ENCODE measurements around the gene MAGOH. TPM values are rescaled to one million over a fixed set of nuclear protein-coding genes. Genes with fewer than 3 reads are reported as not detected.

MAGOH gene
- polyA plus RNA-seq, 1 donor (not counting 4 experiments of a cell fraction or from before 2014, with no cell fraction given) = 104 TPM

- Histone ChIP-seq H3K4me1 (ENCODE audit: control insufficient read depth, extremely low read depth, insufficient read depth, low read length) (no peaks in the 10 kb centered on the region), H3K4me3 (ENCODE audit: control insufficient read depth in 2 of 3, extremely low read depth in 1 of 3, insufficient read depth in 2 of 3, low read depth in 1 of 3, low read length in 3 of 3) (no peak overlapping the region), H3K36me3 (ENCODE audit: control insufficient read depth in 2 of 2, extremely low read depth in 1 of 2, insufficient read depth in 2 of 2, low read length in 2 of 2) (peaks cover 17 to 22% of the 10 kb centered on the region in 2 experiments), H3K79me2 (ENCODE audit: control insufficient read depth, insufficient read depth, low read length) (no peaks in the 10 kb centered on the region), H3K9me1 (ENCODE audit: control insufficient read depth, extremely low read depth, insufficient read depth, low read length) (no peaks in the 10 kb centered on the region), H3K9me3 (ENCODE audit: control insufficient read depth, low read depth, low read length) (no peaks in the 10 kb centered on the region), H3K27me3 (ENCODE audit: control insufficient read depth, extremely low read depth, insufficient read depth, low read length) (no peaks in the 10 kb centered on the region), H4K20me1 (ENCODE audit: control insufficient read depth, extremely low read depth, insufficient read depth, low read length) (no peaks in the 10 kb centered on the region), H3K4me2 (ENCODE audit: control insufficient read depth, extremely low read depth, insufficient read depth, low read depth, low read length) (no peak overlapping the region), H3K9ac (ENCODE audit: control insufficient read depth, extremely low read depth, insufficient read depth, low read length) (no peak overlapping the region), H3K27ac (ENCODE audit: control insufficient read depth, insufficient read depth, low read length) (no peak overlapping the region), H2AFZ (ENCODE audit: control insufficient read depth, low read length) (no peak overlapping the region)
- DNase-seq (ENCODE audit: low read depth, low spot score) = no peak
- no peak for FAIRE-seq
- TF ChIP-seq CTCF (optimal IDR thresholded peaks at IDR 0.05 in 1 of 3, IDR thresholded peaks at IDR 0.05 in 1 of 3, conservative IDR thresholded peaks at IDR 0.05 in 1 of 3; ENCODE audit: extremely low read depth in 1 of 3, insufficient read depth in 2 of 3, low read length in 3 of 3) (no peak), EZH2 (IDR thresholded peaks at IDR 0.05; ENCODE audit: low read length) (no peak)
- dilution Hi-C loops (cut with MboI; ENCODE audit: extremely low pct_ligation_motif_present, low sequenced_read_pairs) = no loop called here
Observed at GRCh38 chr1:53280496-53280895, 42.2 kb upstream of the MAGOH start.

- TF ChIP-seq EZH2 (IDR thresholded peaks at IDR 0.05; ENCODE audit: low read length) (no peak), CTCF (optimal IDR thresholded peaks at IDR 0.05 in 1 of 3, IDR thresholded peaks at IDR 0.05 in 1 of 3, conservative IDR thresholded peaks at IDR 0.05 in 1 of 3; ENCODE audit: extremely low read depth in 1 of 3, insufficient read depth in 2 of 3, low read length in 3 of 3) (no peak)
- Histone ChIP-seq H3K27ac (ENCODE audit: control insufficient read depth, insufficient read depth, low read length) (no peak overlapping the region), H4K20me1 (ENCODE audit: control insufficient read depth, extremely low read depth, insufficient read depth, low read length) (no peaks in the 10 kb centered on the region), H2AFZ (ENCODE audit: control insufficient read depth, low read length) (no peak overlapping the region), H3K4me1 (ENCODE audit: control insufficient read depth, extremely low read depth, insufficient read depth, low read length) (peaks cover 4% of the 10 kb centered on the region), H3K4me3 (ENCODE audit: control insufficient read depth in 2 of 3, extremely low read depth in 1 of 3, insufficient read depth in 2 of 3, low read depth in 1 of 3, low read length in 3 of 3) (no peak overlapping the region), H3K9ac (ENCODE audit: control insufficient read depth, extremely low read depth, insufficient read depth, low read length) (no peak overlapping the region), H3K36me3 (ENCODE audit: control insufficient read depth in 2 of 2, extremely low read depth in 1 of 2, insufficient read depth in 2 of 2, low read length in 2 of 2) (peaks cover 11 to 25% of the 10 kb centered on the region in 2 experiments), H3K79me2 (ENCODE audit: control insufficient read depth, insufficient read depth, low read length) (no peaks in the 10 kb centered on the region), H3K27me3 (ENCODE audit: control insufficient read depth, extremely low read depth, insufficient read depth, low read length) (no peaks in the 10 kb centered on the region), H3K9me1 (ENCODE audit: control insufficient read depth, extremely low read depth, insufficient read depth, low read length) (no peaks in the 10 kb centered on the region), H3K9me3 (ENCODE audit: control insufficient read depth, low read depth, low read length) (no peaks in the 10 kb centered on the region), H3K4me2 (ENCODE audit: control insufficient read depth, extremely low read depth, insufficient read depth, low read depth, low read length) (no peak overlapping the region)
- FAIRE-seq (no peak), DNase-seq (ENCODE audit: low read depth, low spot score) (no peak)
- dilution Hi-C loops (cut with MboI; ENCODE audit: extremely low pct_ligation_motif_present, low sequenced_read_pairs) = no loop called here
Observed at GRCh38 chr1:53279296-53280200, 41.2 kb upstream of the MAGOH start.
